GM03348 (cell line): ENCODE results near the gene CLPX.
A peak's percentile ranks its signal among the peaks of the same experiment; 100 is the strongest.
"Not testable (repeated sequence)": the region's sequence is repeated elsewhere in the genome, so short reads cannot be mapped to it uniquely, and the experiment has no call there.

Experiments
- DNase-seq: peaks from one replicate; pipeline ENCODE4 v3.0.0; 2012; ENCODE audit warnings: low spot score

Gene CLPX

GRCh38 chr15:65184868-65185717 lies at the start of gene CLPX:
CLPX (minus strand) TSS chr15:65185342; CDS start chr15:65185153, 189 bp downstream.
- peak; percentile 99 for DNase-seq

- DNase-seq = no peak
These were observed 48.6 kb upstream of the CLPX start for GRCh38 chr15:65233696-65234095.

GRCh38 chr15:65232520-65232919 lies 47.4 kb upstream of the CLPX start:
- no peak for DNase-seq

GRCh38 chr15:65231306-65231705 lies 46.2 kb upstream of the CLPX start:
- no peak for DNase-seq

- DNase-seq = not testable (repeated sequence)
These were observed 41.8 kb upstream of the CLPX start for GRCh38 chr15:65226901-65227300.

GRCh38 chr15:65226221-65226620 lies 41.1 kb upstream of the CLPX start:
- DNase-seq = no peak

- no peak for DNase-seq
These were observed 38.9 kb upstream of the CLPX start for GRCh38 chr15:65223996-65224395.

- no peak for DNase-seq
These were observed 37.7 kb upstream of the CLPX start for GRCh38 chr15:65222891-65223290.

- DNase-seq = no peak
These were observed 36.6 kb upstream of the CLPX start for GRCh38 chr15:65221697-65222096.

- no peak for DNase-seq
These were observed 34.0 kb upstream of the CLPX start for GRCh38 chr15:65219137-65219536.

- DNase-seq = no peak
These were observed 32.7 kb upstream of the CLPX start for GRCh38 chr15:65217526-65218482.

GRCh38 chr15:65215496-65215895 lies 30.4 kb upstream of the CLPX start:
- DNase-seq = no peak

GRCh38 chr15:65214010-65214409 lies 28.9 kb upstream of the CLPX start:
- no peak for DNase-seq

- DNase-seq = no peak
These were observed 28.1 kb upstream of the CLPX start for GRCh38 chr15:65213241-65213640.

- no peak for DNase-seq
These were observed 27.0 kb upstream of the CLPX start for GRCh38 chr15:65212097-65212496.

- peak; percentile 50 for DNase-seq
These were observed 26.4 kb upstream of the CLPX start for GRCh38 chr15:65211482-65211982.

GRCh38 chr15:65210770-65211481 lies 25.8 kb upstream of the CLPX start, which contains the start of gene CILP:
CILP (minus strand) TSS chr15:65211473; CDS start chr15:65209755, 1,718 bp downstream.
- DNase-seq = no peak

GRCh38 chr15:65209701-65210643 lies 24.8 kb upstream of the CLPX start:
- DNase-seq = no peak

- DNase-seq = no peak
These were observed 23.5 kb upstream of the CLPX start for GRCh38 chr15:65208647-65209046.

GRCh38 chr15:65207280-65207840 lies 22.2 kb upstream of the CLPX start:
- DNase-seq = no peak
